Gastroesophageal sphincter (tissue), 4 donors: Measurements from ENCODE around the gene SCAI. TPM values are rescaled to one million over a fixed set of nuclear protein-coding genes. Genes with fewer than 3 reads are reported as not detected.
"Not testable (repeated sequence)": the region's sequence is repeated elsewhere in the genome, so short reads cannot be mapped to it uniquely, and the experiment has no call there.

Source experiments
- ATAC-seq: fragments of 150-250 bp; one replicate; pipeline ENCODE4 v1.9.1; 2016; ENCODE audit warnings: mild to moderate bottlenecking, moderate library complexity
- H3K27ac ChIP-seq, 4 donors: fragments of 200-600 bp; sonication (generic) in 3 of 4; 1 replicate in 3 of 4; 2 replicates in 1 of 4; pipeline ENCODE4 v1.5.1; 2016 to 2019
- H3K27me3 ChIP-seq: fragments of 200-600 bp; sonication (generic); one replicate; pipeline ENCODE4 v1.5.1; 2019
- H3K36me3 ChIP-seq, 2 donors: fragments of 200-600 bp; sonication (generic); one replicate each; pipeline ENCODE4 v1.5.1; 2019; ENCODE audit warnings: control low read depth in 1 of 2
- H3K4me1 ChIP-seq, 3 donors: fragments of 200-600 bp; sonication (generic); 1 replicate in 2 of 3; 2 replicates in 1 of 3; pipeline ENCODE4 v1.5.1; 2016 to 2019; ENCODE audit warnings: control low read depth in 2 of 3
- H3K4me3 ChIP-seq, 2 donors: fragments of 200-600 bp; sonication (generic); one replicate each; pipeline ENCODE4 v1.5.1; 2019; ENCODE audit warnings: mild to moderate bottlenecking in 1 of 2, moderate library complexity in 1 of 2
- H3K9me3 ChIP-seq, 3 donors: fragments of 200-600 bp; sonication (generic); one replicate each; pipeline ENCODE4 v1.5.1; 2017 to 2019; ENCODE audit warnings: control low read depth in 2 of 3
- CTCF ChIP-seq, 4 experiments: fragments of 200-600 bp in 2 of 4; fragments of 450-650 bp in 2 of 4; sonication (generic) in 1 of 4; IDR thresholded peaks; one replicate each; pipeline ENCODE4 v1.5.1; 2017 to 2019; ENCODE audit warnings: antibody characterized with exemption in 4 of 4, mild to moderate bottlenecking in 2 of 4, moderate library complexity in 2 of 4
- EP300 ChIP-seq: sonication (generic); formaldehyde crosslinking; IDR thresholded peaks from one replicate; pipeline ENCODE4 v1.6.1; 2017; ENCODE audit warnings: antibody characterized with exemption, mild to moderate bottlenecking
- POLR2A ChIP-seq, 2 donors: fragments of 450-650 bp; IDR thresholded peaks; one replicate each; pipeline ENCODE4 v1.6.1; 2017; ENCODE audit warnings: antibody characterized with exemption in 2 of 2, mild to moderate bottlenecking in 2 of 2, moderate library complexity in 1 of 2
- POLR2AphosphoS5 ChIP-seq: sonication (generic); formaldehyde crosslinking; IDR thresholded peaks from one replicate; pipeline ENCODE4 v1.6.1; 2017; ENCODE audit warnings: antibody characterized with exemption
- WGBS, 2 donors: methylation state at CpG; one replicate each; pipeline ENCODE4 v1.1.5; 2018; ENCODE audit warnings: low coverage in 1 of 2; 5-methylcytosine and 5-hydroxymethylcytosine counted together
- total RNA-seq, 4 donors: library from RNA; depleted of rRNA; stranded (reverse); fragments of >200 nt; gene quantifications; one replicate each; pipeline ENCODE4 v1.1.0, GENCODE V29; 2016

SCAI gene
- total RNA-seq, 4 donors from 2014 or later: 6.9 to 15.9 (median 7.7) TPM

- WGBS, 2 donors: 75 to 90% methylated on average over 3 of the region's 3 CpGs
- peaks cover 0 to 7% of the 10 kb centered on the region in 2 donors for H3K36me3 ChIP-seq
- H3K4me3 ChIP-seq: no peak overlapping the region
- no peaks in the 10 kb centered on the region for H3K27me3 ChIP-seq
- peak overlapping the region in 2 of 4 donors; percentile 35 to 52 for H3K27ac ChIP-seq
- peaks cover 3 to 56% (median 13%) of the 10 kb centered on the region in 3 donors for H3K4me1 ChIP-seq
- H3K9me3 ChIP-seq: no peaks in the 10 kb centered on the region
- no peak for ATAC-seq
- TF ChIP-seq POLR2AphosphoS5 (no peak), EP300 (no peak), POLR2A (IDR thresholded peaks at IDR 0.05) (no peak), CTCF (IDR thresholded peaks at IDR 0.05) (no peak)
Measured at GRCh38 chr9:125176636-125177035, 33.3 kb upstream of the SCAI start.

- H3K27ac ChIP-seq: peak overlapping the region in 3 of 4 donors; percentile 38 to 69 (median 63)
- no peak overlapping the region for H3K4me3 ChIP-seq
- peak; percentile 81 for ATAC-seq
- H3K9me3 ChIP-seq: no peaks in the 10 kb centered on the region
- no peaks in the 10 kb centered on the region for H3K27me3 ChIP-seq
- H3K4me1 ChIP-seq: peaks cover 3 to 54% (median 13%) of the 10 kb centered on the region in 3 donors
- TF ChIP-seq POLR2A (IDR thresholded peaks at IDR 0.05): no peak
- TF ChIP-seq EP300: no peak
- TF ChIP-seq CTCF (IDR thresholded peaks at IDR 0.05): no peak
- TF ChIP-seq POLR2AphosphoS5: peak; percentile 63
- H3K36me3 ChIP-seq: peaks cover 0 to 35% of the 10 kb centered on the region in 2 donors
- WGBS, 2 donors: 7 to 64% methylated on average over 1 to 6 of the region's 6 CpGs
Measured at GRCh38 chr9:125172031-125172755, 28.9 kb upstream of the SCAI start.

- Histone ChIP-seq H3K4me3 (no peak overlapping the region), H3K27ac (peak overlapping the region in 1 of 4 donors; percentile 1), H3K36me3 (peaks cover 0 to 33% of the 10 kb centered on the region in 2 donors), H3K27me3 (no peaks in the 10 kb centered on the region), H3K4me1 (peaks cover 3 to 56% (median 15%) of the 10 kb centered on the region in 3 donors), H3K9me3 (no peaks in the 10 kb centered on the region)
- ATAC-seq: no peak
- TF ChIP-seq POLR2AphosphoS5: no peak
- no peak for TF ChIP-seq CTCF (IDR thresholded peaks at IDR 0.05)
- no peak for TF ChIP-seq POLR2A (IDR thresholded peaks at IDR 0.05)
- TF ChIP-seq EP300: no peak
Measured at GRCh38 chr9:125169895-125170294, 26.6 kb upstream of the SCAI start.

- H3K27ac ChIP-seq: peak overlapping the region in 2 of 4 donors; percentile 38 to 62
- WGBS, 2 donors: 100% methylated on average over 1 of the region's 2 CpGs
- H3K4me1 ChIP-seq: peaks cover 0 to 40% (median 3%) of the 10 kb centered on the region in 3 donors
Measured at GRCh38 chr9:125166762-125167161, 23.4 kb upstream of the SCAI start.

GRCh38 chr9:125162891-125163290 is 19.6 kb upstream of the SCAI start:
- H3K27ac ChIP-seq: peak overlapping the region in 1 of 4 donors; percentile 77
- WGBS, 2 donors: 67 to 90% methylated on average over 1 to 5 of the region's 6 CpGs

More at GRCh38 chr9:125166762-125167161, 23.4 kb upstream of the SCAI start:
- no peak for ATAC-seq
- H3K4me3 ChIP-seq: no peak overlapping the region
- no peaks in the 10 kb centered on the region for H3K27me3 ChIP-seq
- no peaks in the 10 kb centered on the region for H3K9me3 ChIP-seq
- H3K36me3 ChIP-seq: peaks cover 0 to 31% of the 10 kb centered on the region in 2 donors
- TF ChIP-seq POLR2AphosphoS5 (no peak), EP300 (no peak), POLR2A (IDR thresholded peaks at IDR 0.05) (no peak), CTCF (IDR thresholded peaks at IDR 0.05) (no peak)

More at GRCh38 chr9:125162891-125163290, 19.6 kb upstream of the SCAI start:
- not testable (repeated sequence) for H3K36me3 ChIP-seq, H3K4me3 ChIP-seq, H3K9me3 ChIP-seq, H3K27me3 ChIP-seq, ATAC-seq
- H3K4me1 ChIP-seq: peaks cover 0 to 67% (median 7%) of the 10 kb centered on the region in 3 donors
